CD4-positive, alpha-beta T cell treated with Interleukin-21 for 1 hour (primary cell): ENCODE data around the gene TPSAB1.
"Not testable (repeated sequence)": the region's sequence is repeated elsewhere in the genome, so short reads cannot be mapped to it uniquely, and the experiment has no call there.

ENCODE experiments used
- DNase-seq: peaks from one replicate; pipeline ENCODE4 v3.0.0-alpha.2; 2020

The TPSAB1 gene

GRCh38 chr16:1253701-1254364 lies 13.3 kb downstream of the TPSAB1 start:
- not testable (repeated sequence) for DNase-seq

GRCh38 chr16:1254821-1255220 lies 14.3 kb downstream of the TPSAB1 start:
- not testable (repeated sequence) for DNase-seq

- not testable (repeated sequence) for DNase-seq
These were observed 15.0 kb downstream of the TPSAB1 start, which contains the start of gene TPSD1 for GRCh38 chr16:1255276-1256122. Gene TPSD1, plus strand, starts transcription at chr16:1256069. Its CDS starts 212 bp downstream, at chr16:1256281.

GRCh38 chr16:1256296-1256873 lies 15.9 kb downstream of the TPSAB1 start:
- not testable (repeated sequence) for DNase-seq

GRCh38 chr16:1256874-1257322 lies 16.4 kb downstream of the TPSAB1 start:
- DNase-seq = no peak

- no peak for DNase-seq
These were observed 17.2 kb downstream of the TPSAB1 start for GRCh38 chr16:1257561-1258224.

GRCh38 chr16:1258225-1258600 lies 17.7 kb downstream of the TPSAB1 start:
- no peak for DNase-seq

GRCh38 chr16:1258906-1259759 lies 18.6 kb downstream of the TPSAB1 start:
- DNase-seq = no peak

GRCh38 chr16:1259760-1260068 lies 19.2 kb downstream of the TPSAB1 start:
- no peak for DNase-seq

- DNase-seq = no peak
These were observed 19.7 kb downstream of the TPSAB1 start for GRCh38 chr16:1260101-1260680.

- DNase-seq = no peak
These were observed 20.8 kb downstream of the TPSAB1 start for GRCh38 chr16:1261131-1261892.

GRCh38 chr16:1262210-1262845 lies 21.8 kb downstream of the TPSAB1 start:
- DNase-seq = no peak

GRCh38 chr16:1262846-1263221 lies 22.3 kb downstream of the TPSAB1 start:
- no peak for DNase-seq

- no peak for DNase-seq
These were observed 23.3 kb downstream of the TPSAB1 start for GRCh38 chr16:1263591-1264344.

- no peak for DNase-seq
These were observed 24.0 kb downstream of the TPSAB1 start for GRCh38 chr16:1264345-1265089.

GRCh38 chr16:1265090-1265630 lies 24.7 kb downstream of the TPSAB1 start:
- no peak for DNase-seq

- DNase-seq = no peak
These were observed 25.3 kb downstream of the TPSAB1 start for GRCh38 chr16:1265826-1266225.

GRCh38 chr16:1269418-1269817 lies 28.9 kb downstream of the TPSAB1 start:
- not testable (repeated sequence) for DNase-seq

GRCh38 chr16:1271380-1271723 lies 30.8 kb downstream of the TPSAB1 start:
- DNase-seq = no peak
